ENCODE results near the gene CAP2. TPM values are rescaled to one million over a fixed set of nuclear protein-coding genes. Genes with fewer than 3 reads are reported as not detected.

The CAP2 gene
- total RNA-seq, 1 experiment from 2014 or later: 11.5 TPM

DNA sequence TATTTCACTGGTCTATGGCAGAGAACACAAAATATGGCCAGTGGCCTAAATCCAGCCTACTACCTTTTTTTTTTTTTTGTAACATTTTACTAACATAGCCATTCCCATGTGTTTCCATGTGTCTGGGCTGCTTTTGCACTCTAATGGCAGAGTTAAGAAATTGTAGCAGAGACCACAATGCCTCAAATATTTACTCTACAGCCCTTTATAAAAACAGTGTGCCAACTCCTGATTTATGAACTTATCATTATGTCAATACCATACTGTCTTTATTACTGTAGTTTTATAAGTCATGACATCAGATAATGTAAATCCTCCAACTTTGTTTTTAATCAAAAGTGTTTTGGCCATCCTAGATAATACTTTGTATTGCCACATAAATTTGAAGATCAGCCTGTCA lies 27.4 kb upstream of the CAP2 start:
- H3K4me3 Mint-ChIP-seq: no peak overlapping the region

More for the DNA sequence above, 27.4 kb upstream of the CAP2 start:
- no peaks in the 10 kb centered on the region for H3K4me1 Mint-ChIP-seq
- Histone ChIP-seq H2AFZ (ENCODE audit: low read length) (no peak overlapping the region), H3K14ac (ENCODE audit: insufficient read depth, low read length) (no peak overlapping the region), H2BK20ac (ENCODE audit: low read depth, low read length, poor library complexity, severe bottlenecking) (no peak overlapping the region), H3K9ac (ENCODE audit: extremely low read depth, insufficient read length, low read length) (no peak overlapping the region), H4K91ac (ENCODE audit: insufficient read length, low read depth, low read length) (no peak overlapping the region), H3K4me1 (ENCODE audit: insufficient read depth, low read length) (no peaks in the 10 kb centered on the region), H3K79me1 (ENCODE audit: insufficient read depth, low read depth, low read length, poor library complexity, severe bottlenecking) (no peaks in the 10 kb centered on the region), H2BK5ac (ENCODE audit: insufficient read length, low read length) (no peak overlapping the region), H2AK5ac (ENCODE audit: insufficient read length, low read length) (no peak overlapping the region), H3K4me2 (ENCODE audit: insufficient read depth, insufficient read length, low read length) (no peak overlapping the region), H3K27ac (ENCODE audit: insufficient read length, low read depth, low read length) (no peak overlapping the region), H4K5ac (ENCODE audit: insufficient read length, low read depth, low read length) (no peak overlapping the region), H3K9me3 (ENCODE audit: control insufficient read depth, low read depth, low read length) (no peaks in the 10 kb centered on the region), H4K20me1 (ENCODE audit: control insufficient read depth, insufficient read depth, insufficient read length) (no peaks in the 10 kb centered on the region), H3K18ac (ENCODE audit: insufficient read length, low read depth, low read length) (no peak overlapping the region), H3K23ac (ENCODE audit: insufficient read length, low read depth, low read length) (no peak overlapping the region), H3K4ac (ENCODE audit: low read depth, low read length) (no peak overlapping the region), H3K23me2 (ENCODE audit: insufficient read length, low read depth, low read length, poor library complexity, severe bottlenecking) (no peaks in the 10 kb centered on the region), H3K56ac (ENCODE audit: insufficient read length, low read depth, low read length) (no peak overlapping the region), H4K8ac (replicated peaks; ENCODE audit: insufficient read length, low read depth, low read length) (no peak overlapping the region), H3K27me3 (ENCODE audit: insufficient read depth, low read length) (no peaks in the 10 kb centered on the region), H3T11ph (ENCODE audit: low read length) (no peak overlapping the region), H3K79me2 (ENCODE audit: insufficient read depth, low read length) (no peaks in the 10 kb centered on the region), H2BK12ac (ENCODE audit: insufficient read length, low read depth, low read length) (no peak overlapping the region), H2BK15ac (ENCODE audit: low read depth, low read length) (no peak overlapping the region), H2BK120ac (ENCODE audit: low read depth, low read length, poor library complexity, severe bottlenecking) (no peak overlapping the region)
- no peaks in the 10 kb centered on the region for H3K27me3 Mint-ChIP-seq (ENCODE audit: low read depth)
- peaks cover 11 to 14% of the 10 kb centered on the region in 2 experiments; a peak in 4 of 5 replicates for H3K9me3 Mint-ChIP-seq
- H3K36me3 Mint-ChIP-seq (ENCODE audit: insufficient read depth in 1 of 3, low read depth in 3 of 3): peaks cover 0 to 6% (median 0%) of the 10 kb centered on the region in 3 experiments; a peak in 1 of 7 replicates
- no peak overlapping the region for H3K27ac Mint-ChIP-seq
- DNase-seq: no peak
- TF ChIP-seq, protein P1, sequence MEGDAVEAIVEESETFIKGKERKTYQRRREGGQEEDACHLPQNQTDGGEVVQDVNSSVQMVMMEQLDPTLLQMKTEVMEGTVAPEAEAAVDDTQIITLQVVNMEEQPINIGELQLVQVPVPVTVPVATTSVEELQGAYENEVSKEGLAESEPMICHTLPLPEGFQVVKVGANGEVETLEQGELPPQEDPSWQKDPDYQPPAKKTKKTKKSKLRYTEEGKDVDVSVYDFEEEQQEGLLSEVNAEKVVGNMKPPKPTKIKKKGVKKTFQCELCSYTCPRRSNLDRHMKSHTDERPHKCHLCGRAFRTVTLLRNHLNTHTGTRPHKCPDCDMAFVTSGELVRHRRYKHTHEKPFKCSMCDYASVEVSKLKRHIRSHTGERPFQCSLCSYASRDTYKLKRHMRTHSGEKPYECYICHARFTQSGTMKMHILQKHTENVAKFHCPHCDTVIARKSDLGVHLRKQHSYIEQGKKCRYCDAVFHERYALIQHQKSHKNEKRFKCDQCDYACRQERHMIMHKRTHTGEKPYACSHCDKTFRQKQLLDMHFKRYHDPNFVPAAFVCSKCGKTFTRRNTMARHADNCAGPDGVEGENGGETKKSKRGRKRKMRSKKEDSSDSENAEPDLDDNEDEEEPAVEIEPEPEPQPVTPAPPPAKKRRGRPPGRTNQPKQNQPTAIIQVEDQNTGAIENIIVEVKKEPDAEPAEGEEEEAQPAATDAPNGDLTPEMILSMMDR (conservative IDR thresholded peaks at IDR 0.05): no peak
